Measurements from ENCODE around the gene GHR. TPM values are rescaled to one million over a fixed set of nuclear protein-coding genes. Genes with fewer than 3 reads are reported as not detected.
"Not testable (repeated sequence)": the region's sequence is repeated elsewhere in the genome, so short reads cannot be mapped to it uniquely, and the experiment has no call there.

The GHR gene
- total and polyA plus RNA-seq, 4 experiments from 2014 or later = not detected

GRCh38 chr5:42569325-42569724, 146.1 kb downstream of the GHR start:
- H3K36me3 ChIP-seq (ENCODE audit: insufficient read depth, low read length) = no peaks in the 10 kb centered on the region
- CTCF ChIA-PET (ENCODE audit: partially characterized antibody) = interaction anchor here (1.0 to 6.0 kb wide), 2 partner anchors 15 kb away, joined by 3 to 31 read pairs; no protein-coding TSS in a partner anchor
- Mint-ChIP-seq H3K36me3 (no peaks in the 10 kb centered on the region), H3K4me3 (no peak overlapping the region), H3K9me3 (no peaks in the 10 kb centered on the region), H3K4me1 (no peaks in the 10 kb centered on the region), H3K27me3 (peaks cover 8% of the 10 kb centered on the region in 2 donors), H3K27ac (no peak overlapping the region)
- DNase-seq = no peak
- POLR2A ChIA-PET (ENCODE audit: partially characterized antibody) = no interaction called here
- intact Hi-C loops (cut with micrococcal nuclease) = no loop called here
- no peaks in the 10 kb centered on the region for H3K4me1 ChIP-seq (ENCODE audit: insufficient read depth, low read length)
- H3K9me3 ChIP-seq (ENCODE audit: control insufficient read depth in 1 of 2, low read length in 2 of 2) = no peaks in the 10 kb centered on the region
- no peak overlapping the region for H3K27ac ChIP-seq (ENCODE audit: low read depth, low read length)
- no peaks in the 10 kb centered on the region for H3K27me3 ChIP-seq (ENCODE audit: insufficient read depth, low read length)
- H3K4me3 ChIP-seq (ENCODE audit: low read length in 2 of 2) = no peak overlapping the region

- H3K4me1 ChIP-seq (ENCODE audit: insufficient read depth, low read length) = no peaks in the 10 kb centered on the region
- no peak for DNase-seq
- Mint-ChIP-seq H3K4me1 (no peaks in the 10 kb centered on the region), H3K27me3 (peaks cover 8% of the 10 kb centered on the region in 2 donors), H3K36me3 (no peaks in the 10 kb centered on the region), H3K27ac (no peak overlapping the region), H3K4me3 (no peak overlapping the region), H3K9me3 (no peaks in the 10 kb centered on the region)
- H3K4me3 ChIP-seq (ENCODE audit: low read length in 2 of 2) = no peak overlapping the region
- H3K27ac ChIP-seq (ENCODE audit: low read depth, low read length) = no peak overlapping the region
- intact Hi-C loops (cut with micrococcal nuclease) = no loop called here
- CTCF ChIA-PET (ENCODE audit: partially characterized antibody) = interaction anchor here (6.0 kb wide), 1 partner anchor 14 kb away, joined by 31 read pairs; no protein-coding TSS in a partner anchor
- no peaks in the 10 kb centered on the region for H3K36me3 ChIP-seq (ENCODE audit: insufficient read depth, low read length)
- H3K27me3 ChIP-seq (ENCODE audit: insufficient read depth, low read length) = peaks cover 3% of the 10 kb centered on the region
- POLR2A ChIA-PET (ENCODE audit: partially characterized antibody) = no interaction called here
- no peaks in the 10 kb centered on the region for H3K9me3 ChIP-seq (ENCODE audit: control insufficient read depth in 1 of 2, low read length in 2 of 2)
Measured at GRCh38 chr5:42569953-42570548, 146.8 kb downstream of the GHR start.

GRCh38 chr5:42570966-42571960, 148.0 kb downstream of the GHR start:
- H3K27me3 Mint-ChIP-seq = peaks cover 8 to 10% of the 10 kb centered on the region in 2 donors
- intact Hi-C loops (cut with micrococcal nuclease) = no loop called here
- Histone ChIP-seq H3K4me3 (ENCODE audit: low read length in 2 of 2) (no peak overlapping the region), H3K36me3 (ENCODE audit: insufficient read depth, low read length) (no peaks in the 10 kb centered on the region), H3K27ac (ENCODE audit: low read depth, low read length) (no peak overlapping the region), H3K4me1 (ENCODE audit: insufficient read depth, low read length) (no peaks in the 10 kb centered on the region), H3K27me3 (ENCODE audit: insufficient read depth, low read length) (peaks cover 7% of the 10 kb centered on the region), H3K9me3 (ENCODE audit: control insufficient read depth in 1 of 2, low read length in 2 of 2) (no peaks in the 10 kb centered on the region)
- POLR2A ChIA-PET (ENCODE audit: partially characterized antibody) = no interaction called here
- CTCF ChIA-PET (ENCODE audit: partially characterized antibody) = interaction anchor here (6.0 kb wide), 1 partner anchor 13 kb away, joined by 31 read pairs; no protein-coding TSS in a partner anchor
- no peak for DNase-seq
- H3K4me3 Mint-ChIP-seq = no peak overlapping the region
- H3K36me3 Mint-ChIP-seq = no peaks in the 10 kb centered on the region
- no peaks in the 10 kb centered on the region for H3K4me1 Mint-ChIP-seq
- H3K9me3 Mint-ChIP-seq = no peaks in the 10 kb centered on the region
- no peak overlapping the region for H3K27ac Mint-ChIP-seq

DNA sequence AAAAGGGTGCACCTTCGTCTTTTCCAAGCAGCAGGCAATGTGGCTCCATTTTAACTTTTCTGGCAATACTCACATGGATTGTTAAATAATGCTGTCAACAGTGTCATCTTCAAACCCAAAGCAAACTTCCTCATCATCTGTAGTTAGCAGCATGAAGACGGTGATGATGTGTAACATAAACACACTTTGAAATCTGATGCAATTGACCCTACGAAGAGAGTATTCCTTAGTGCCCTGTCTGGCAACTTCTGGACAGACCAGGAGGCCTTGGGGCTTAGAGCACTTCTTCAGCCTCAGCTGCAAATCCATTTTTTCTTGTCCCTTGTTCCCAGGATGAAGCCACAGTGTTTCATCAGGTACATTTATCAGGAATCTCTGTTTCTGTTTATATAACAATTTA, 149.1 kb downstream of the GHR start:
- POLR2A ChIA-PET (ENCODE audit: partially characterized antibody) = no interaction called here

DNA sequence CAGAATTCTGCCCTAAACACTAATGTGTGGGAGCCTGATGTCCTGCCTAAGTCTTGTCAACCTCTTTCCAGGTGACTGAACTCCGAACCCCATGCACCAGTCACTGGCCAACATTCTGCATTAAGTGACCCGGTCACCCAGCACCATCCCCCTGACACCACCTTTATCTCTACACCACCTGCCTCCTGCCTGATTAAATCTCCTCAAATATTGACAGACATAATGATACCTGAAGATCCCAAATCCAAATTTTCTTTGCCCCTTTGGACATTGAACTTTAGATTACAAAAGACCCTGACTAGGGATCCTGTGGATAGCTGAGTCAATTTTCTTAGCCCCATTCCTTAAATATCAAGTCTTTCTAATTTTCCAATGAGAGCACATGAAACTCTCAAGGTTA, 150.1 kb downstream of the GHR start:
- intact Hi-C loops (cut with micrococcal nuclease) = no loop called here
- CTCF ChIA-PET (ENCODE audit: partially characterized antibody) = interaction anchor here (6.0 kb wide), 1 partner anchor 11 kb away, joined by 31 read pairs; no protein-coding TSS in a partner anchor
- Histone ChIP-seq H3K27ac (ENCODE audit: low read depth, low read length) (no peak overlapping the region), H3K27me3 (ENCODE audit: insufficient read depth, low read length) (peaks cover 7% of the 10 kb centered on the region), H3K4me1 (ENCODE audit: insufficient read depth, low read length) (no peaks in the 10 kb centered on the region), H3K36me3 (ENCODE audit: insufficient read depth, low read length) (no peaks in the 10 kb centered on the region), H3K4me3 (ENCODE audit: low read length in 2 of 2) (no peak overlapping the region), H3K9me3 (ENCODE audit: control insufficient read depth in 1 of 2, low read length in 2 of 2) (no peaks in the 10 kb centered on the region)
- POLR2A ChIA-PET (ENCODE audit: partially characterized antibody) = no interaction called here
- no peaks in the 10 kb centered on the region for H3K36me3 Mint-ChIP-seq
- peaks cover 10 to 11% of the 10 kb centered on the region in 2 donors for H3K27me3 Mint-ChIP-seq
- DNase-seq = no peak
- no peaks in the 10 kb centered on the region for H3K4me1 Mint-ChIP-seq
- no peak overlapping the region for H3K4me3 Mint-ChIP-seq
- H3K27ac Mint-ChIP-seq = no peak overlapping the region
- H3K9me3 Mint-ChIP-seq = no peaks in the 10 kb centered on the region

More for the DNA sequence above, 149.1 kb downstream of the GHR start:
- H3K4me1 Mint-ChIP-seq = no peaks in the 10 kb centered on the region
- no peaks in the 10 kb centered on the region for H3K36me3 Mint-ChIP-seq
- Histone ChIP-seq H3K9me3 (ENCODE audit: control insufficient read depth in 1 of 2, low read length in 2 of 2) (no peaks in the 10 kb centered on the region), H3K27ac (ENCODE audit: low read depth, low read length) (no peak overlapping the region), H3K4me3 (ENCODE audit: low read length in 2 of 2) (no peak overlapping the region), H3K27me3 (ENCODE audit: insufficient read depth, low read length) (peaks cover 7% of the 10 kb centered on the region), H3K4me1 (ENCODE audit: insufficient read depth, low read length) (no peaks in the 10 kb centered on the region), H3K36me3 (ENCODE audit: insufficient read depth, low read length) (no peaks in the 10 kb centered on the region)
- H3K27ac Mint-ChIP-seq = no peak overlapping the region
- intact Hi-C loops (cut with micrococcal nuclease) = no loop called here
- peaks cover 9 to 10% of the 10 kb centered on the region in 2 donors for H3K27me3 Mint-ChIP-seq
- no peak for DNase-seq
- CTCF ChIA-PET (ENCODE audit: partially characterized antibody) = interaction anchor here (6.0 kb wide), 1 partner anchor 12 kb away, joined by 31 read pairs; no protein-coding TSS in a partner anchor
- no peaks in the 10 kb centered on the region for H3K9me3 Mint-ChIP-seq
- H3K4me3 Mint-ChIP-seq = no peak overlapping the region

DNA sequence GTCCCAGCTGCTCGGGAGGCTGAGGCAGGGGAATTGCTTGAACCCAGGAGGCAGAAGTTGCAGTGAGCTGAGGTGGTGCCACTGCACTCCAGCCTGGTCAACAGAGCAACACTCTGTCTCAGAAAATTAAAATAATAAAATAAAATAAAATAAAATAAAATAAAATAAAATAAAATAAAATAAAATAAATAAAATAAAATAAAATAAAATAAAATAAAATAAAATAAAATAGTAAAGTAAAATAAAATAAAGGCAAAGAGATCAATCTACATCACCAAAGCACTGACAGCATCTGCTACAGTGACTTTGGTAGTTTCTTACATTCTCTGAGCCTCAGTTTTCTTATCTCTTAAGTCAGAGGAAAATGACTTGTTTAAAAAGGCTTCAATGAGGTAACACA, 152.7 kb downstream of the GHR start:
- H3K4me1 Mint-ChIP-seq; H3K36me3 Mint-ChIP-seq; H3K27ac Mint-ChIP-seq; H3K9me3 Mint-ChIP-seq; H3K27me3 ChIP-seq (ENCODE audit: insufficient read depth, low read length); H3K36me3 ChIP-seq (ENCODE audit: insufficient read depth, low read length); H3K27ac ChIP-seq (ENCODE audit: low read depth, low read length); DNase-seq; intact Hi-C loops (cut with micrococcal nuclease); H3K4me3 Mint-ChIP-seq; POLR2A ChIA-PET (ENCODE audit: partially characterized antibody); H3K9me3 ChIP-seq (ENCODE audit: control insufficient read depth in 1 of 2, low read length in 2 of 2); CTCF ChIA-PET (ENCODE audit: partially characterized antibody); H3K4me1 ChIP-seq (ENCODE audit: insufficient read depth, low read length); H3K4me3 ChIP-seq (ENCODE audit: low read length in 2 of 2): not testable (repeated sequence)
- H3K27me3 Mint-ChIP-seq = peaks cover 10 to 13% of the 10 kb centered on the region in 2 donors

GRCh38 chr5:42578901-42579300, 155.7 kb downstream of the GHR start:
- DNase-seq; H3K9me3 ChIP-seq (ENCODE audit: control insufficient read depth in 1 of 2, low read length in 2 of 2); H3K4me3 ChIP-seq (ENCODE audit: low read length in 2 of 2); H3K27ac Mint-ChIP-seq; H3K36me3 Mint-ChIP-seq; intact Hi-C loops (cut with micrococcal nuclease); H3K36me3 ChIP-seq (ENCODE audit: insufficient read depth, low read length); H3K4me1 ChIP-seq (ENCODE audit: insufficient read depth, low read length); H3K4me3 Mint-ChIP-seq; POLR2A ChIA-PET (ENCODE audit: partially characterized antibody); H3K27ac ChIP-seq (ENCODE audit: low read depth, low read length); H3K9me3 Mint-ChIP-seq; H3K27me3 ChIP-seq (ENCODE audit: insufficient read depth, low read length); H3K4me1 Mint-ChIP-seq: not testable (repeated sequence)
- H3K27me3 Mint-ChIP-seq = peaks cover 9 to 10% of the 10 kb centered on the region in 2 donors
- CTCF ChIA-PET (ENCODE audit: partially characterized antibody) = interaction anchor here (1.4 kb wide), 1 partner anchor 12 kb away, joined by 4 read pairs; no protein-coding TSS in a partner anchor

Measured in CD4-positive, alpha-beta memory T cell (primary cell).